Neural crest cell (in vitro differentiated cells): ENCODE results near the gene HYKK. TPM values are rescaled to one million over a fixed set of nuclear protein-coding genes. Genes with fewer than 3 reads are reported as not detected.

Source experiments
- DNase-seq: peaks from one replicate; pipeline ENCODE4 v3.0.0; 2021; ENCODE audit warnings: low read depth, mixed read lengths, low spot score
- H3K27ac Mint-ChIP-seq: one replicate; pipeline ENCODE4 v1.8.0; 2021; ENCODE audit warnings: mild to moderate bottlenecking, mixed read lengths; ENCODE audit not compliant: unreplicated experiment
- H3K27me3 Mint-ChIP-seq: 2 replicates; pipeline ENCODE4 v1.8.0; 2021; ENCODE audit warnings: low read depth, mild to moderate bottlenecking, mixed read lengths
- H3K36me3 Mint-ChIP-seq: 2 replicates; pipeline ENCODE4 v1.8.0; 2021; ENCODE audit warnings: low read depth, mild to moderate bottlenecking, mixed read lengths
- H3K4me1 Mint-ChIP-seq: 2 replicates; pipeline ENCODE4 v1.8.0; 2021; ENCODE audit warnings: mixed read lengths
- H3K4me3 Mint-ChIP-seq: one replicate; pipeline ENCODE4 v1.8.0; 2021; ENCODE audit warnings: mild to moderate bottlenecking, mixed read lengths
- H3K9me3 Mint-ChIP-seq: 2 replicates; pipeline ENCODE4 v1.8.0; 2021; ENCODE audit warnings: mixed read lengths
- CTCF ChIP-seq: fragments of 200-600 bp; sonication (generic); conservative IDR thresholded peaks from 2 replicates; pipeline ENCODE4 v1.5.0; 2021; ENCODE audit warnings: antibody characterized with exemption, mild to moderate bottlenecking
- long read RNA-seq: library from polyadenylated mRNA; unstranded; transcript quantifications from one replicate; pipeline ENCODE4 v2.0.0, GENCODE V29; 2020
- total RNA-seq: library from RNA; stranded (reverse); gene quantifications from 2 replicates; pipeline ENCODE4 v1.2.1, GENCODE V29; 2021

Gene HYKK
- total RNA-seq: 0.86 and 1.5 TPM in 2 replicates
- long read RNA-seq, partial matches to known transcripts: 0 of 2 reads
- long read RNA-seq, other reads (novel, unspliced or antisense): 1 of 2 reads

GRCh38 chr15:78506971-78507830, at the start of gene HYKK:
TSS of gene HYKK (plus strand) at chr15:78507577. CDS start at chr15:78513089, 5,512 bp downstream.
- Mint-ChIP-seq H3K4me1 (peaks cover 16% of the 10 kb centered on the region), H3K36me3 (peaks cover 4% of the 10 kb centered on the region), H3K27ac (peak within 1 kb of the TSS; percentile 58), H3K9me3 (no peaks in the 10 kb centered on the region), H3K27me3 (peaks cover 48% of the 10 kb centered on the region), H3K4me3 (peak within 1 kb of the TSS; percentile 87)
- peak; percentile 43 for TF ChIP-seq CTCF
- peak; percentile 86 for DNase-seq

- no peak for DNase-seq
These were observed 46.6 kb upstream of the HYKK start for GRCh38 chr15:78460737-78461136.

GRCh38 chr15:78461171-78461888, 46.0 kb upstream of the HYKK start:
- Mint-ChIP-seq H3K27me3 (no peaks in the 10 kb centered on the region), H3K36me3 (peaks cover 3% of the 10 kb centered on the region), H3K4me1 (peaks cover 5% of the 10 kb centered on the region), H3K27ac (no peak overlapping the region), H3K9me3 (no peaks in the 10 kb centered on the region), H3K4me3 (no peak overlapping the region)
- no peak for TF ChIP-seq CTCF
- no peak for DNase-seq

More at GRCh38 chr15:78460737-78461136, 46.6 kb upstream of the HYKK start:
- H3K4me3 Mint-ChIP-seq: no peak overlapping the region
- H3K9me3 Mint-ChIP-seq: no peaks in the 10 kb centered on the region
- no peaks in the 10 kb centered on the region for H3K27me3 Mint-ChIP-seq
- peaks cover 9% of the 10 kb centered on the region for H3K4me1 Mint-ChIP-seq
- no peak for TF ChIP-seq CTCF
- no peak overlapping the region for H3K27ac Mint-ChIP-seq
- H3K36me3 Mint-ChIP-seq: peaks cover 3% of the 10 kb centered on the region

- no peak for TF ChIP-seq CTCF
- no peak overlapping the region for H3K27ac Mint-ChIP-seq
- H3K4me1 Mint-ChIP-seq: no peaks in the 10 kb centered on the region
- no peak for DNase-seq
- H3K9me3 Mint-ChIP-seq: no peaks in the 10 kb centered on the region
- no peak overlapping the region for H3K4me3 Mint-ChIP-seq
- no peaks in the 10 kb centered on the region for H3K27me3 Mint-ChIP-seq
- H3K36me3 Mint-ChIP-seq: peaks cover 5% of the 10 kb centered on the region
These were observed 38.3 kb upstream of the HYKK start for GRCh38 chr15:78469031-78469430.

- Mint-ChIP-seq H3K27ac (no peak overlapping the region), H3K36me3 (peaks cover 4% of the 10 kb centered on the region)
These were observed 30.1 kb upstream of the HYKK start for GRCh38 chr15:78477295-78477694.

More at GRCh38 chr15:78477295-78477694, 30.1 kb upstream of the HYKK start:
- Mint-ChIP-seq H3K4me3 (no peak overlapping the region), H3K27me3 (no peaks in the 10 kb centered on the region), H3K9me3 (no peaks in the 10 kb centered on the region), H3K4me1 (no peaks in the 10 kb centered on the region)
- no peak for TF ChIP-seq CTCF
- DNase-seq: no peak
